MM.1S (cell line): ENCODE data around the gene WIZ.

ENCODE experiments used
- CTCF ChIP-seq: fragments of 300-600 bp; sonication (generic); IDR thresholded peaks from 2 replicates; pipeline ENCODE4 v1.5.1; 2016; ENCODE audit warnings: antibody characterized with exemption, low read length, mixed read lengths
- EZH2phosphoT487 ChIP-seq: fragments of 300-600 bp; sonication (generic); IDR thresholded peaks from 2 replicates; pipeline ENCODE4 v1.6.1; 2018; ENCODE audit warnings: antibody characterized with exemption, low read length

GRCh38 chr19:15426485-15427349 lies 23.0 kb downstream of the WIZ start:
- no peak for TF ChIP-seq CTCF
- TF ChIP-seq EZH2phosphoT487, result no peak
